Sigmoid colon (tissue), 4 donors: Measurements from ENCODE around the gene RBM12.

ENCODE experiments used
- EP300 ChIP-seq, 4 donors: sonication (generic); formaldehyde crosslinking; IDR thresholded peaks; one replicate each; pipeline ENCODE4 v1.6.1; 2017; ENCODE audit warnings: antibody characterized with exemption in 4 of 4
- POLR2A ChIP-seq, 2 donors: fragments of 450-650 bp; IDR thresholded peaks; one replicate each; pipeline ENCODE4 v1.6.1; 2016; ENCODE audit warnings: antibody characterized with exemption in 2 of 2, mild to moderate bottlenecking in 2 of 2, moderate library complexity in 2 of 2
- POLR2AphosphoS5 ChIP-seq, 4 donors: sonication (generic); formaldehyde crosslinking; IDR thresholded peaks; one replicate each; pipeline ENCODE4 v1.6.1; 2017; ENCODE audit warnings: antibody characterized with exemption in 4 of 4
- TF ChIP-seq, protein P1 (sequence below), 4 experiments: fragments of 450-650 bp in 3 of 4; fragments of 200-600 bp in 1 of 4; IDR thresholded peaks; one replicate each; pipeline ENCODE4 v1.5.1; 2016 to 2019; ENCODE audit warnings: antibody characterized with exemption in 4 of 4, mild to moderate bottlenecking in 3 of 4, moderate library complexity in 2 of 4

GRCh38 chr20:35710884-35711587 is 46.3 kb upstream of the RBM12 start:
- TF ChIP-seq, protein P1, sequence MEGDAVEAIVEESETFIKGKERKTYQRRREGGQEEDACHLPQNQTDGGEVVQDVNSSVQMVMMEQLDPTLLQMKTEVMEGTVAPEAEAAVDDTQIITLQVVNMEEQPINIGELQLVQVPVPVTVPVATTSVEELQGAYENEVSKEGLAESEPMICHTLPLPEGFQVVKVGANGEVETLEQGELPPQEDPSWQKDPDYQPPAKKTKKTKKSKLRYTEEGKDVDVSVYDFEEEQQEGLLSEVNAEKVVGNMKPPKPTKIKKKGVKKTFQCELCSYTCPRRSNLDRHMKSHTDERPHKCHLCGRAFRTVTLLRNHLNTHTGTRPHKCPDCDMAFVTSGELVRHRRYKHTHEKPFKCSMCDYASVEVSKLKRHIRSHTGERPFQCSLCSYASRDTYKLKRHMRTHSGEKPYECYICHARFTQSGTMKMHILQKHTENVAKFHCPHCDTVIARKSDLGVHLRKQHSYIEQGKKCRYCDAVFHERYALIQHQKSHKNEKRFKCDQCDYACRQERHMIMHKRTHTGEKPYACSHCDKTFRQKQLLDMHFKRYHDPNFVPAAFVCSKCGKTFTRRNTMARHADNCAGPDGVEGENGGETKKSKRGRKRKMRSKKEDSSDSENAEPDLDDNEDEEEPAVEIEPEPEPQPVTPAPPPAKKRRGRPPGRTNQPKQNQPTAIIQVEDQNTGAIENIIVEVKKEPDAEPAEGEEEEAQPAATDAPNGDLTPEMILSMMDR (IDR thresholded peaks at IDR 0.05), result no peak
- TF ChIP-seq POLR2A (IDR thresholded peaks at IDR 0.05) (no peak), POLR2AphosphoS5 (IDR thresholded peaks at IDR 0.05) (no peak), EP300 (IDR thresholded peaks at IDR 0.05) (no peak)
